KOPT-K1 (cell line): ENCODE results near the gene NLGN1.

ENCODE experiments used
- H3K27ac ChIP-seq: fragments of 200-600 bp; sonication (generic); 2 replicates; pipeline ENCODE4 v1.5.1; 2016; ENCODE audit warnings: antibody characterized with exemption, mild to moderate bottlenecking, low read depth, low read length; ENCODE audit not compliant: poor library complexity, severe bottlenecking
- H3K36me3 ChIP-seq: fragments of 200-600 bp; sonication (generic); 2 replicates; pipeline ENCODE4 v1.5.1; 2017; ENCODE audit warnings: antibody characterized with exemption, mild to moderate bottlenecking, low read length, moderate library complexity; ENCODE audit not compliant: insufficient read depth
- H3K9me3 ChIP-seq: fragments of 200-600 bp; sonication (generic); 2 replicates; pipeline ENCODE4 v1.5.1; 2017; ENCODE audit warnings: antibody characterized with exemption, low read length, mild to moderate bottlenecking; ENCODE audit not compliant: insufficient read depth, poor library complexity, severe bottlenecking

Gene NLGN1

DNA sequence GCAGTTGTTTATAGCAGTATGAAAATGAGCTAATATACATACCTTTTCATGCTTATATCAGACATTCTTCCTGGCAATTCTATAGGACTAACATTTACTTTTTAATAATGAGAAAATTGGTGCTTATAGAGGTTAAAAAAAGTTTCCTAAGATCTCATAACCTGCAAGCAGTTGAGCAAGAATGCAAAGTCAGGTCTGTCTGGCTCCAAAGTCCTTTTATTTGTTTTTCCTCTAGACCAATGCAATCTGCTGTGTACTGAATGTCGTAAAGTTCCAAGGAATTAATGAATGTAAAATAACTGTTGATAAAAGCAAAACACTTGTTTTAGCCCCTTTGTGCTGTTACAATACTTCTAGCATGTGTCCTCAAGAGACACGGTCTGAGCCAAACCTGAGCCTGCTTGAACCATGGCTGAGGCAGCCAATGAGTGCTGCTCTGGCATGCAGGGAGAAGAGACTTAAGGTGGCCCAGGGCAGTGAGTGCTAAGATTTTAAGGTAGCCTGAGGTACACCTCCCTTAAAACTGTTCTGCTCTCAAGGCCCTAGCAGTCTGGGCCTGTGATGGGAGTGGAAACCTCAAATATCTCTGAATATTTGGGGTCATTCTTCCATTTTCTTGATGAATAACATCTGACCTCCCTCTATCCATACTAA is 906.5 kb downstream of the NLGN1 start:
- Histone ChIP-seq H3K27ac (no peak overlapping the region), H3K9me3 (no peaks in the 10 kb centered on the region), H3K36me3 (no peaks in the 10 kb centered on the region)

DNA sequence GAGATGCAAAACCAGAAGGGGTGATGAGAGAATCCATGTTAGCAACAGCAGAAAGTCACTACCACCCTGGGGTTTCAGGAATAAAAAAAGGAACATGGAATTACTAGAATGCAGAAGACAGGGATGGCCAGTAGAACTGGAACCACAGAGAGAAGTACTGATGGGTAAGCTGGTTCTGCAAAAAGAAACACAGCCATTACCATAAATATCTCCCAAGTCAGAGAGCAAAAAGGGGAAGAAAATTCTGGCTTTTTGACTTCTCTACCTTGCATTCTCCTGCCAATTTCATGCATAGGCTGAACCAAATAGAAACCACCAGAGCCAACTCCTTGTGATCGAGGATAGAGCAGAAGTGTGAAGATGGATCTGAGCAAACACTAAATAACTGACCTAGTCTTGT is 911.2 kb downstream of the NLGN1 start:
- no peak overlapping the region for H3K27ac ChIP-seq
- no peaks in the 10 kb centered on the region for H3K36me3 ChIP-seq
- no peaks in the 10 kb centered on the region for H3K9me3 ChIP-seq

DNA sequence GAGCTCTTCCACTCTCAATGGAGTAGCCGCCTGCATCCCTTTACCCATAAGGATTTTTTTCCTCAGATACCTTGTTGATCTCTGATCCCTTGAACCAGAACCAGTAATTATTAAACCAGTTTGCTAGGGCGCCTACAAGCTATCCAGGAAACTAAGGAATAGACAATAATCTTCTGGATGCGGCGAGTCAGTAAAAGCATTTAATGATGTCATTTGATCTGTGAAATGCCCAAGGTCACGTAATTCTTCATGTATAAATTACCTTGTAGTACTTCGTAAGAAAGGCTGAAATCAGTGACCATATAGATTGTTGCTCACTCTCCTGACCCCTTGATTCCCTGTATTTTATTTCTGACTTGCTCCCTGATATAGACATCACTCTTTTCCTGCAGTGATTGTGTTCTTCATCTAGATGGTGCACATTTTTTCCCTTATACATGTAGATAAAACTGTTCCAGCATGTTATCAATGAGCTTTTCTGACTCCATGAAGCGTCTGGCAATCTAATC is 913.0 kb downstream of the NLGN1 start:
- Histone ChIP-seq H3K9me3 (no peaks in the 10 kb centered on the region), H3K27ac (no peak overlapping the region), H3K36me3 (no peaks in the 10 kb centered on the region)

DNA sequence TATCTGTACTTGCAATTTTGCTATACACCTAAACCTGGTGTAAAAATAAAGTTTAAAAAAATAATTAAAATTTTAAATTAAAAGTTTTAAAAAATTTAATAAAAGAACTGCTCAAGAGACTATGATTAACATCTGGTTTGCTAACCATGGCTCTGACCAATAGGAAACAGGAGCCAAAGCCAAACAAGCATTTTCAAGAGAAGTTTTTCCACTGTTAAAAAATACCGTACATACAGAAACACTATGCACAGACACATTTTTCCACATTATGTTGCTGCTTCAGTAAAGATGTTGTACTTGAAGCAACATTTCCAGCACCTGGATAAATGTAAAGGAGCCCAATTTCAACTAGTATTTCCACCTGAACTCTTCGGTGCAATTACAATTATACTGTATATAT is 917.7 kb downstream of the NLGN1 start:
- Histone ChIP-seq H3K27ac (no peak overlapping the region), H3K9me3 (no peaks in the 10 kb centered on the region), H3K36me3 (no peaks in the 10 kb centered on the region)

DNA sequence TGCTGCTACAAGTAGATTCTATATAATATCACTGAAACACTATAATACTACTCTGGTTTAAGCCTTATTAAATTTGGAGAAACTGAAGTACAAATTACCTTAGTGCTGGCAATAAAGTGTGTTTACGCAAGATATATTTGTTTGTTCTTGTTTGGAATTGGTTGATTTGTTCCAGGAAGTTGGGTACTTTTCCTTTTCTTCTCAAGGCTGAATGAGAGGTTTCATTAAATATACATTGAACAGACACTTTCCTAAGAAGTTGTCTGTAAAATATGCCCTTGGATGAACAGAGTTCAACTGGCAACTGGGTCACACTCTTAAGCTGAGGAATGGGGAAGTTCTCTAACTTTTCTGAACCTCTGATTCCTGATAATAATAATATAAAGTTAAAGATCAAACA is 919.5 kb downstream of the NLGN1 start:
- Histone ChIP-seq H3K9me3 (no peaks in the 10 kb centered on the region), H3K27ac (no peak overlapping the region), H3K36me3 (no peaks in the 10 kb centered on the region)

DNA sequence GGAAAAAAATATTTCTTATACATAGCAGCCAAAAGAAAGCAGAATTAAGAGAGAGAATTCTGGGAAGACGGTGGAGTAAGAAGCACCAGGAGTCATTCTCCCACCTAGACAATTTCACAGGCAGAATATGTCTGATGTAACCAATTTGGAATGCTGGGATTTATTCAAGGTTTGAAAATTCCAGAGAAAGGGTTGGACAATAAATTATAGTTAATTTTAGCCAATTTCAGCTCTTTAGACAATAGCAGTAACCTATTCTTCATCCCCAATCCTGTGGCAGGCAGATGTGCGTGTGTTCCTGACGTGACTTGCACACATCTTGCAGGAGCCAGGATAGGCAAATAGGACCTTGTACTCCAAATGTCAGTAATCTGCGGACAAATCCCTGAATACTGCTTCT is 920.6 kb downstream of the NLGN1 start:
- no peaks in the 10 kb centered on the region for H3K9me3 ChIP-seq
- no peaks in the 10 kb centered on the region for H3K36me3 ChIP-seq
- H3K27ac ChIP-seq: no peak overlapping the region

DNA sequence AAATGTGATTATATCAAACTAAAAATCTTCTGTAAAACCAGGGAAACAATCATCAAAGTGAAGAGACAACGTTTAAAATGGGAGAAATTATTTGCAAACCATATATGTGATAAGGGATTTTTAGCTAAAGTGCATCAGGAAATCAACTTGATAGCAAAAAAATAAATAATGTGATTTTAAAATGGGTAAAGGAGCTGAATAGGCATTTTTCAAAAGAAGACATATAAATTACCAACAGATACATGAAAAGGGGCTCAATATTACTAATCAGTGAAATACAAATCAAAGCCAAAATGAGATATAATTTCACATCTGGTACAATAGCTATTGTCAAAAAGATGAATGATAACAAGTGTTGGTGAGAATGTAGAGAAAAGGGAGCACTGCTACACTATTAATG is 924.0 kb downstream of the NLGN1 start:
- H3K27ac ChIP-seq: no peak overlapping the region
- no peaks in the 10 kb centered on the region for H3K36me3 ChIP-seq
- no peaks in the 10 kb centered on the region for H3K9me3 ChIP-seq

DNA sequence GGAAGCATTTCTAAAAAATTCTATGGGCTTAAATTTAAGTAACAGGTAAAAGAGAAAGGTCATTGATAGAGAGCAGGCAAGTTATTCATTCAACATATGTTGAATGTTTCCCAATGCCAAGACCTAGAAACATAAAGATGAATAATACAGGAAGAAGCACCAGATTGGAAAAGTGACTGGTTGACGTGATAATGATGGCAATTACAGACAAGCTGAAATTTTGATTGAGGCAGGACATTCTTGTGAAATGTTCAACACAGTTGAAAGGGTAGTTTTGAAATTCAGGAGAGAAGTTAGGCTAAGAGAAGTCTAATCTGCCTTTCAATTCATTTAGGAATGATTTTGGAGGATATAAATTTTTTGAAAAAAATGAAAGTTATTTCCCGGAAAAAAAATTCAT is 925.2 kb downstream of the NLGN1 start:
- no peaks in the 10 kb centered on the region for H3K9me3 ChIP-seq

DNA sequence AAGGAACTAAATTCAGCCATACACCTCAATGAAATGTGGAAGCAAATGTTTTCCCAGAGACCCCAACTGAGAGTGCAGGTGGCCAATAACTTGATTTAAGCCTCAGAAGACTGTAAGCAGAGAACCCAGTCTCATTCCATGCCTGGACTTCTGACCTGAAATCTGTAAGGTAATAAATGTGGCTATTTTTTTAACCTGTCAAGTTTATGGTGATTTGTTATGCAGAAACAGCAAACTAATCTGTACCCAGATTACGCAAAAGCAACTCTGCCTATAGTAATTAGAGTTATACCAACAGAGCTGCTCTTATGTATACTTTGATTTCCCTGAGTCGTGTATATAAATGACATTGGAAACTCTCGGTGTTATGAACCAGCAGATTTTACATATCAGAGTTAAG is 927.6 kb downstream of the NLGN1 start:
- H3K36me3 ChIP-seq: no peaks in the 10 kb centered on the region
- H3K9me3 ChIP-seq: no peaks in the 10 kb centered on the region
- no peak overlapping the region for H3K27ac ChIP-seq

More for the DNA sequence above, 925.2 kb downstream of the NLGN1 start:
- Histone ChIP-seq H3K27ac (no peak overlapping the region), H3K36me3 (no peaks in the 10 kb centered on the region)

DNA sequence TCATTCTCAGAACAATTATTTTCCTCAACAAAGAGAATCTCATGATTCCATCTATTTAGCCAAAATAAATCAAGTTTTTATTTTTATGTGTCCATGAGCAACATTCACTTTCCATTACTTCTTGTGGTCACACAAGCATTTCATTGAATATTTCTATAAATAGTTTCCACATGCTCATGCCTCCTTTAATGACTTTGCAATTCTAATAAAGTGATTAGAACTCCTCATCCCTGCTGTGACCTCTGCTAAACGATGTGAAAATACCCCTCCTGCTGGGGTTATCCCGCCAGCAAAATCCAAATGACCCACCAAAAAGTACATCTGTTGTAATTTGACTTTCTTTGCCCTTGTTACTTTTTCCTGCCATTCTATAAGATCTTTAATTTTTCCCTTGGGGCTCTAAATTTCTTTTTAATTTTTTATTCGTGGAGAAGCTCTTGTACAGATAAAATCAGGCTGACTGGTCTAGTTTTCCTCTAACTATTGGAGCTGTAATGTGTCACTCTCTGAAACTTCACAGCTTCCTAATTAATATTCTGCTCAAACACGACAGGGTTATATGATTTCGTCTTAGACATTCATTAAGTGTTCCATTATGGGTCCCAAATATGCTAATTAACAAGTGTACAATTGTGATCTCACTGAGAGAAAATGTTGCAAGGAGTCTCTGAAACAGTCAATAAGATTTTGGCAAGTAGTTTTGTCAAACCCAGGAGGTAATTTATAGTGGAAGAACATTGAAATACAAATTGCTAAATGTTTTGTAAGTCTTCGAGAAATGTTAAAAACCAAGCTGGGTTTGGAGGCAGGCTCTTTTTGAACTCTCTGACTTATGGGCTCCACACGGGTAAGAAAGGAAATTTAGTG is 928.5 kb downstream of the NLGN1 start:
- H3K36me3 ChIP-seq: no peaks in the 10 kb centered on the region
- H3K27ac ChIP-seq: no peak overlapping the region
- no peaks in the 10 kb centered on the region for H3K9me3 ChIP-seq

DNA sequence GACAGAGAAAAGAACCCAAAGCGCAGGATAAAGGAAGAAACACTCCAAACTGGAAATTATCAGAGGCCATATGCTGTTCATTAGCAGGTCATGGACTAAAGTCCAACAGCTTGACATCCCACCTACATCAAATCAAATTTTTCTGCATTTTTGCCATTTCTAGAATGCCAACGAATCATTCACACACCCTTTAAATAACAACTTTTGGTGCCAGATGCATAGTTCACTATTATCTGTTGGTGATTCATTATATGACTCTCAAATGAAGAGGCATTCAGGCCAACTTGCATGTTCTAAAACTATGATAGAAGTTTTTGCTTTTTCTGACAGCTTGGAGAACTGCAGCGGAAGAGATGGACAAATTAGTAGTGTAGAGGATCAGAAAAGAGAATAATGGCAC is 931.8 kb downstream of the NLGN1 start:
- Histone ChIP-seq H3K36me3 (no peaks in the 10 kb centered on the region), H3K27ac (no peak overlapping the region), H3K9me3 (no peaks in the 10 kb centered on the region)

DNA sequence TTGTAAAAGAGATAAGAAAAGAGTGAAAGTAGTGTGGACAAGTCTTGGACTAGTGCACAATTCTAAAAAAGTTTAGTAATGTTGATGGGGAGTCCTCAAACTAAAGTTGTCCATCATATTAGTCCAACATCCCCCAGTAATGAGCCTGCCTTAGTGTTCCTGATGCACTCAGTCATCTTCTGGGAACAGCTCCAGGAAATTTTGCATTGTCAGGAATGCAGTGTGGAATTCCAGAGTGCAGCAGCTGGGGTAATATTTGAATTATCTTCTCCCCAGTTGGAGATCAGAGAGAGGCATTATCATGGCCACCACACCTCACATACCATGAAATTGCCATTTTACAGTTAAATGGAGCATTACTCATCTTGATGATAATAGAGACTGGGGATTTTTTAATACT is 932.8 kb downstream of the NLGN1 start:
- no peak overlapping the region for H3K27ac ChIP-seq
- H3K9me3 ChIP-seq: no peaks in the 10 kb centered on the region
- H3K36me3 ChIP-seq: no peaks in the 10 kb centered on the region

DNA sequence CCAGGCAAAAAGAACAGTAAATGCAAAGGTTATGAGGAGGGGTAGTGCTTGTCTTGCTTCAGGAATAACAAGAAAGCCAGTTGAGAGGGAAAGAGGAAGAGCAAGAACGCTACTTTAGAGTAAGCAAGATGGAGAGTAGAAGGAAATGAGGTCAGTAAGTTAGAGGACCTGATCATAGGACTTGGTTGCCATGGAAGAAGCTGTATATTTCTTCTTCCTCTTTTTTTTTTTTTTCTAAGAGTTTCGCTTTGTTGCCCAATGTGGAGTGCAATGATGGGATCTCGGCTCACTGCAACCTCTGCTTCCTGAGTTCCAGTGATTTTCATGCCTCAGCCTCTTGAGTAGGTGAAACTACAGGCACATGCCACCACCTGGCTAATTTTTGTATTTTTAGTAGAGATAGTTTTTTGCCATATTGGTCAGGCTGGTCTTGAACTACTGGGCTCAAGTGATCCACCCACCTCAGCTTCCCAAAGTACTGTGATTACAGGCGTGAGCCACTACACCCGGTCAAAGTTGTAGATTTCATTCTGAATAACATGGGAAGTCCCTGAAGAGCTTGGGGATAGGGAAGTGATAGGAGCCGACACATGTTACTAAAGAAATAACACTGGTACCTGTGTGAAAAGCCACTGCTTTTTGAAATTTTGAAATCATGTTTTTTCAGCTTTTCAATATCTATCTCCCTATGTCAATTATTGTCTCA is 933.7 kb downstream of the NLGN1 start:
- Histone ChIP-seq H3K36me3 (no peaks in the 10 kb centered on the region), H3K9me3 (no peaks in the 10 kb centered on the region), H3K27ac (no peak overlapping the region)

DNA sequence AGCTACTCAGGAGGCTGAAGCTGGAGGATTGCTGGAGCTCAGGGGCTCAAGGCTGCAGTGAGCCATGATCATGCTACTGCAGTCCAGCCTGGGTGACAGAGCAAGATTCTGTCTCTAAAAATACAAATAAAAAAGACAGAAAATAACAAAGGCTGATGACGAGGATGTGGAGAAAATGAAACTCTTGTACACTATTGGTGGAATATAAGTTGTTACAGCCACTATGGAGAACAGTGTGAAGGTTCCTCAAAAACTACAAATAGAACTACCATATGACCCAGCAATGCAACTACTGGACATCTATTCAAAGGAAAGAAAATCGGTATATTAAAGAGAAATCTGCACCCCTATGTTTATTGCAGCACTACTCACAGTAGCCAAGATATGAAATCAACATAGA is 934.8 kb downstream of the NLGN1 start:
- no peak overlapping the region for H3K27ac ChIP-seq
- no peaks in the 10 kb centered on the region for H3K9me3 ChIP-seq
- H3K36me3 ChIP-seq: no peaks in the 10 kb centered on the region

DNA sequence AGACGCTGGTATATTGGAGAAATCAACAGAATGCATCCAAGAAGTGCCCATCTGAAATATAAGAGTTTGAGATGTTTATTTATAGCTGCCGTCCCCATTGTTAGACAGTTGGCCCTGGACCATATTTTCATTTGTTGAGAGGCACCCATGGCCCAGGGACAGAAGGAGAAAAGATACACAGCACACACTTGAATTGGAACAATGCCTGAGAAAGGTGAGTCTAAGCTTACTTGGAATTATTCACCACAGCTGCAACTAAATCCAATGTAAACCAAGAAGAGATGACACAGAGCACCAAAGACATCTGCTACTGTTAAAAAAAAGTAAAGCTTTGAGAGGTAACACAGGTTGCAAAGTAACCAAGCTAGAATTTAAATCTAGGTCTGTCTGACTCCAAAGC is 936.1 kb downstream of the NLGN1 start:
- Histone ChIP-seq H3K36me3 (no peaks in the 10 kb centered on the region), H3K27ac (no peak overlapping the region), H3K9me3 (no peaks in the 10 kb centered on the region)
